Keratinocyte (primary cell): Measurements from ENCODE around the gene CACHD1. TPM values are rescaled to one million over a fixed set of nuclear protein-coding genes. Genes with fewer than 3 reads are reported as not detected.

Experiments used
- DNase-seq: peaks from one replicate; pipeline ENCODE4 v3.0.0-alpha.2; 2011; ENCODE audit warnings: low read depth, missing footprints, low spot score
- FAIRE-seq: peaks from 2 replicates; lab custom pipeline; 2011; peaks lifted over from hg19 to GRCh38; lab: Jason Lieb, UNC
- H2AFZ ChIP-seq: 2 replicates; pipeline ENCODE4 v1.6.0; 2012; ENCODE audit warnings: low read length, control low read depth, inconsistent platforms; ENCODE audit not compliant: control insufficient read depth
- H3K27ac ChIP-seq: 2 replicates; pipeline ENCODE4 v1.5.1; 2011; ENCODE audit warnings: low read length; ENCODE audit not compliant: control insufficient read depth, insufficient read depth
- H3K27me3 ChIP-seq: 3 replicates; pipeline ENCODE4 v1.6.0; 2011; ENCODE audit warnings: low read length; ENCODE audit not compliant: control insufficient read depth, insufficient read depth; ENCODE audit errors: extremely low read depth
- H3K36me3 ChIP-seq, 2 experiments: 2 replicates in 1 of 2; 3 replicates in 1 of 2; pipeline ENCODE4 v1.5.1; 2011; ENCODE audit warnings: low read length in 2 of 2, mild to moderate bottlenecking in 1 of 2; ENCODE audit not compliant: control insufficient read depth in 2 of 2, insufficient read depth in 2 of 2; ENCODE audit errors: extremely low read depth in 1 of 2
- H3K4me1 ChIP-seq: 3 replicates; pipeline ENCODE4 v1.5.1; 2011; ENCODE audit warnings: low read length; ENCODE audit not compliant: control insufficient read depth, insufficient read depth; ENCODE audit errors: extremely low read depth
- H3K4me2 ChIP-seq: 3 replicates; pipeline ENCODE4 v1.6.0; 2011; ENCODE audit warnings: low read depth, low read length; ENCODE audit not compliant: control insufficient read depth, insufficient read depth; ENCODE audit errors: extremely low read depth
- H3K4me3 ChIP-seq, 3 experiments: fragments of 200-600 bp in 1 of 3; sonication (generic) in 1 of 3; 2 replicates in 2 of 3; 3 replicates in 1 of 3; pipeline ENCODE4 v1.5.1; 2011 to 2016; ENCODE audit warnings: low read length in 3 of 3, mild to moderate bottlenecking in 3 of 3, control low read depth in 2 of 3, inconsistent platforms in 1 of 3, low read depth in 1 of 3, mixed read lengths in 1 of 3, mixed run types in 1 of 3, moderate library complexity in 1 of 3; ENCODE audit not compliant: control insufficient read depth in 2 of 3, insufficient read depth in 2 of 3; ENCODE audit errors: extremely low read depth in 1 of 3
- H3K79me2 ChIP-seq: 2 replicates; pipeline ENCODE4 v1.6.0; 2012; ENCODE audit warnings: low read length; ENCODE audit not compliant: control insufficient read depth, insufficient read depth
- H3K9ac ChIP-seq: 3 replicates; pipeline ENCODE4 v1.6.0; 2011; ENCODE audit warnings: low read length; ENCODE audit not compliant: control insufficient read depth, insufficient read depth; ENCODE audit errors: extremely low read depth
- H3K9me1 ChIP-seq: 3 replicates; pipeline ENCODE4 v1.6.0; 2011; ENCODE audit warnings: low read length; ENCODE audit not compliant: control insufficient read depth, insufficient read depth; ENCODE audit errors: extremely low read depth
- H3K9me3 ChIP-seq: 2 replicates; pipeline ENCODE4 v1.5.1; 2012; ENCODE audit warnings: low read depth, low read length; ENCODE audit not compliant: control insufficient read depth
- H4K20me1 ChIP-seq: 3 replicates; pipeline ENCODE4 v1.6.0; 2011; ENCODE audit warnings: low read length; ENCODE audit not compliant: control insufficient read depth, insufficient read depth; ENCODE audit errors: extremely low read depth
- EZH2 ChIP-seq: IDR thresholded peaks from one replicate; pipeline ENCODE4 v1.6.1; 2012; ENCODE audit warnings: inconsistent platforms, mild to moderate bottlenecking, low read length, moderate library complexity
- dilution Hi-C: fragments of 300-500 bp; cut with MboI; formaldehyde crosslinking; loops from one replicate; pipeline ENCODE4 v1.7.0; 2020; ENCODE audit warnings: low sequenced_read_pairs; ENCODE audit not compliant: extremely low pct_ligation_motif_present
- polyA plus RNA-seq, 5 experiments: library from polyadenylated mRNA; depleted of rRNA in 3 of 5; stranded (reverse) in 3 of 5; stranded (forward) in 1 of 5; unstranded in 1 of 5; fragments of >200 nt; gene quantifications; 1 replicate in 1 of 5; 2 replicates in 3 of 5; 3 replicates in 1 of 5; pipeline versions ENCODE4 v1.2.1 to v1.2.3, GENCODE V29; 2011 to 2012; ENCODE audit warnings: missing spikeins in 2 of 5, low read depth in 1 of 5, low replicate concordance in 1 of 5
- TF ChIP-seq, protein P1 (sequence below), 3 experiments: IDR thresholded peaks in 1 of 3; conservative IDR thresholded peaks in 1 of 3; optimal IDR thresholded peaks in 1 of 3; 2 replicates in 2 of 3; 3 replicates in 1 of 3; pipeline versions ENCODE3 to v1.5.1; 2011; ENCODE audit warnings: low read length in 3 of 3, mild to moderate bottlenecking in 3 of 3, moderate library complexity in 2 of 3, control low read depth in 1 of 3, inconsistent platforms in 1 of 3; ENCODE audit not compliant: insufficient read depth in 2 of 3; ENCODE audit errors: extremely low read depth in 1 of 3

Gene CACHD1
- polyA plus RNA-seq, 1 donor (not counting 4 experiments of a cell fraction or from before 2014, with no cell fraction given): 2.4 TPM

GRCh38 chr1:64469116-64469976, 583 bp upstream of the CACHD1 start:
- no peaks in the 10 kb centered on the region for H3K9me3 ChIP-seq
- no peaks in the 10 kb centered on the region for H4K20me1 ChIP-seq
- no peak for FAIRE-seq
- H3K27ac ChIP-seq: no peak overlapping the region
- H3K4me1 ChIP-seq: peaks cover 15% of the 10 kb centered on the region
- dilution Hi-C loops: no loop called here
- no peaks in the 10 kb centered on the region for H3K79me2 ChIP-seq
- peak overlapping the region; percentile 79 for H2AFZ ChIP-seq
- H3K27me3 ChIP-seq: peaks cover 15% of the 10 kb centered on the region
- peak overlapping the region; percentile 64 to 80 (median 72) for H3K4me3 ChIP-seq
- no peak for TF ChIP-seq EZH2
- TF ChIP-seq, protein P1, sequence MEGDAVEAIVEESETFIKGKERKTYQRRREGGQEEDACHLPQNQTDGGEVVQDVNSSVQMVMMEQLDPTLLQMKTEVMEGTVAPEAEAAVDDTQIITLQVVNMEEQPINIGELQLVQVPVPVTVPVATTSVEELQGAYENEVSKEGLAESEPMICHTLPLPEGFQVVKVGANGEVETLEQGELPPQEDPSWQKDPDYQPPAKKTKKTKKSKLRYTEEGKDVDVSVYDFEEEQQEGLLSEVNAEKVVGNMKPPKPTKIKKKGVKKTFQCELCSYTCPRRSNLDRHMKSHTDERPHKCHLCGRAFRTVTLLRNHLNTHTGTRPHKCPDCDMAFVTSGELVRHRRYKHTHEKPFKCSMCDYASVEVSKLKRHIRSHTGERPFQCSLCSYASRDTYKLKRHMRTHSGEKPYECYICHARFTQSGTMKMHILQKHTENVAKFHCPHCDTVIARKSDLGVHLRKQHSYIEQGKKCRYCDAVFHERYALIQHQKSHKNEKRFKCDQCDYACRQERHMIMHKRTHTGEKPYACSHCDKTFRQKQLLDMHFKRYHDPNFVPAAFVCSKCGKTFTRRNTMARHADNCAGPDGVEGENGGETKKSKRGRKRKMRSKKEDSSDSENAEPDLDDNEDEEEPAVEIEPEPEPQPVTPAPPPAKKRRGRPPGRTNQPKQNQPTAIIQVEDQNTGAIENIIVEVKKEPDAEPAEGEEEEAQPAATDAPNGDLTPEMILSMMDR (optimal IDR thresholded peaks at IDR 0.05 in 1 of 3, IDR thresholded peaks at IDR 0.05 in 1 of 3, conservative IDR thresholded peaks at IDR 0.05 in 1 of 3; ENCODE audit: extremely low read depth in 1 of 3, insufficient read depth in 2 of 3, low read length in 3 of 3): no peak
- H3K4me2 ChIP-seq: peak overlapping the region; percentile 66
- no peak for DNase-seq
- no peaks in the 10 kb centered on the region for H3K36me3 ChIP-seq
- no peaks in the 10 kb centered on the region for H3K9me1 ChIP-seq
- peak overlapping the region; percentile 78 for H3K9ac ChIP-seq

- Histone ChIP-seq H3K27me3 (peaks cover 15% of the 10 kb centered on the region), H3K9me1 (no peaks in the 10 kb centered on the region), H3K4me2 (peak overlapping the region; percentile 66), H3K9ac (peak overlapping the region; percentile 78), H3K36me3 (no peaks in the 10 kb centered on the region), H3K27ac (peak overlapping the region; percentile 30), H3K4me1 (peaks cover 17% of the 10 kb centered on the region), H3K9me3 (no peaks in the 10 kb centered on the region), H3K4me3 (peak overlapping the region; percentile 64 to 80 (median 72)), H4K20me1 (no peaks in the 10 kb centered on the region), H3K79me2 (no peaks in the 10 kb centered on the region), H2AFZ (peak overlapping the region; percentile 87)
- dilution Hi-C loops: no loop called here
- no peak for TF ChIP-seq EZH2
- TF ChIP-seq, protein P1 (optimal IDR thresholded peaks at IDR 0.05 in 1 of 3, IDR thresholded peaks at IDR 0.05 in 1 of 3, conservative IDR thresholded peaks at IDR 0.05 in 1 of 3; ENCODE audit: extremely low read depth in 1 of 3, insufficient read depth in 2 of 3, low read length in 3 of 3): no peak
- FAIRE-seq (no peak), DNase-seq (no peak)
These were observed 812 bp downstream of the CACHD1 start for GRCh38 chr1:64470665-64471217.
